ENCODE results near the gene ANKFY1.

GRCh38 chr17:4195306-4195705 lies 68.5 kb downstream of the ANKFY1 start:
- no peak for TF ChIP-seq POLR2A (IDR thresholded peaks at IDR 0.05; ENCODE audit: low read depth, low read length)
- no peak for TF ChIP-seq SPI1 (IDR thresholded peaks at IDR 0.05; ENCODE audit: low read depth, low read length)
- no peak for TF ChIP-seq POLR2AphosphoS5 (IDR thresholded peaks at IDR 0.05; ENCODE audit: low read depth, low read length)
- TF ChIP-seq TAF1 (IDR thresholded peaks at IDR 0.05; ENCODE audit: low read depth, low read length), result no peak
- no peak for TF ChIP-seq PAX5 (IDR thresholded peaks at IDR 0.05; ENCODE audit: insufficient read depth, low read length, severe bottlenecking)
